HCT116 (cell line): ENCODE data around the gene C1R. TPM values are rescaled to one million over a fixed set of nuclear protein-coding genes. Genes with fewer than 3 reads are reported as not detected.

Experiments
- ATAC-seq: fragments of 200-7000 bp; cut with Tn5 transposase; 2 replicates; pipeline ENCODE4 v1.9.1; 2020; ENCODE audit warnings: mild to moderate bottlenecking, moderate library complexity
- BruUV-seq: library from RNA; stranded (reverse); fragments of 400-500 nt; replicated peaks from 2 replicates; lab custom pipeline; 2021; lab: Mats Ljungman, UMichigan
- CTCF ChIA-PET: fragments of 300-600 bp; sonication (Branson Sonifier 250); formaldehyde crosslinking; loops from one replicate; lab custom pipeline; 2021; ENCODE audit warnings: antibody characterized with exemption; lab: Charles Lee
- POLR2A ChIA-PET: fragments of 300-600, 350-600 bp; sonication (Branson Sonifier 250); formaldehyde crosslinking; loops from one replicate; lab custom pipeline; 2021; ENCODE audit warnings: antibody characterized with exemption; lab: Charles Lee
- RAD21 ChIA-PET, 2 experiments: fragments of 300-600 bp; sonication (Branson Sonifier 250); formaldehyde crosslinking; loops; one replicate each; lab custom pipeline; 2023; ENCODE audit warnings: low total read pairs in 2 of 2; ENCODE audit not compliant: uncharacterized antibody in 2 of 2, unreplicated experiment in 2 of 2, low non-redundant PET in 1 of 2; lab: Charles Lee
- DNase-seq: peaks from one replicate; pipeline ENCODE4 v3.0.0-alpha.2; 2010; ENCODE audit warnings: low read depth, low spot score
- H2AFZ ChIP-seq: fragments of 200-600 bp; shearing (Covaris generic), sonication (generic); 2 replicates; pipeline ENCODE4 v1.6.1; 2017; ENCODE audit warnings: low read depth, mixed run types, mixed read lengths, antibody characterized with exemption, low read length; ENCODE audit not compliant: poor library complexity, severe bottlenecking
- H3K27ac ChIP-seq: 2 replicates; pipeline ENCODE4 v1.5.1; 2012; ENCODE audit warnings: low read depth, low read length
- H3K27me3 ChIP-seq: fragments of 200-600 bp; sonication (generic); 2 replicates; pipeline ENCODE4 v1.6.1; 2016; ENCODE audit warnings: mixed run types, low read length, mixed read lengths; ENCODE audit not compliant: insufficient read depth
- H3K36me3 ChIP-seq, 2 experiments: fragments of 200-500 bp in 1 of 2; fragments of 200-600 bp in 1 of 2; sonication (Bioruptor generic) in 1 of 2; sonication (generic) in 1 of 2; 2 replicates each; pipeline versions ENCODE4 v1.5.1 to v1.6.1; 2014 to 2016; ENCODE audit warnings: low read length in 2 of 2, inconsistent platforms in 1 of 2, mixed read lengths in 1 of 2, mixed run types in 1 of 2; ENCODE audit not compliant: insufficient read depth in 2 of 2, control insufficient read depth in 1 of 2
- H3K4me1 ChIP-seq, 2 experiments: fragments of 200-600 bp in 1 of 2; sonication (generic) in 1 of 2; 2 replicates each; pipeline versions ENCODE4 v1.5.1 to v1.6.1; 2012 to 2017; ENCODE audit warnings: low read length in 2 of 2, inconsistent platforms in 1 of 2, mild to moderate bottlenecking in 1 of 2, mixed read lengths in 1 of 2, mixed run types in 1 of 2, moderate library complexity in 1 of 2; ENCODE audit not compliant: insufficient read depth in 2 of 2, control insufficient read depth in 1 of 2
- H3K4me2 ChIP-seq: fragments of 200-600 bp; sonication (generic); 2 replicates; pipeline ENCODE4 v1.6.1; 2017; ENCODE audit warnings: mixed run types, low read length, mixed read lengths
- H3K4me3 ChIP-seq, 2 experiments: fragments of 200-600 bp in 1 of 2; sonication (generic) in 1 of 2; replicated peaks in 1 of 2; 2 replicates each; pipeline ENCODE4 v1.5.1; 2011 to 2016; ENCODE audit warnings: low read length in 2 of 2, control low read depth in 1 of 2, low read depth in 1 of 2, mild to moderate bottlenecking in 1 of 2, mixed read lengths in 1 of 2, mixed run types in 1 of 2
- H3K79me2 ChIP-seq: fragments of 200-600 bp; sonication (generic); 2 replicates; pipeline ENCODE4 v1.6.1; 2017; ENCODE audit warnings: mild to moderate bottlenecking, mixed run types, low read length, moderate library complexity, mixed read lengths; ENCODE audit not compliant: insufficient read depth
- H3K9ac ChIP-seq: fragments of 200-600 bp; sonication (generic); 2 replicates; pipeline ENCODE4 v1.6.1; 2016; ENCODE audit warnings: low read length, mixed read lengths
- H3K9me2 ChIP-seq: fragments of 200-600 bp; sonication (generic), shearing (Covaris generic); 2 replicates; pipeline ENCODE4 v1.6.1; 2017; ENCODE audit warnings: mixed run types, mild to moderate bottlenecking, moderate library complexity; ENCODE audit not compliant: insufficient read depth
- H3K9me3 ChIP-seq, 2 experiments: fragments of 200-500 bp in 1 of 2; fragments of 200-600 bp in 1 of 2; sonication (Bioruptor generic) in 1 of 2; sonication (generic) in 1 of 2; 2 replicates each; pipeline ENCODE4 v1.6.1; 2014 to 2017; ENCODE audit warnings: low read length in 2 of 2, mixed read lengths in 2 of 2, inconsistent platforms in 1 of 2, low read depth in 1 of 2, mild to moderate bottlenecking in 1 of 2, mixed run types in 1 of 2, moderate library complexity in 1 of 2; ENCODE audit not compliant: control insufficient read depth in 1 of 2, insufficient read depth in 1 of 2
- H4K20me1 ChIP-seq: fragments of 200-600 bp; sonication (generic), shearing (Covaris generic); 2 replicates; pipeline ENCODE4 v1.6.1; 2017; ENCODE audit warnings: mixed run types, mild to moderate bottlenecking, moderate library complexity; ENCODE audit not compliant: insufficient read depth
- CEBPB ChIP-seq: IDR thresholded peaks from 2 replicates; pipeline ENCODE4 v1.6.1; 2012; ENCODE audit warnings: low read depth
- EGR1 ChIP-seq: IDR thresholded peaks from 2 replicates; pipeline ENCODE4 v1.6.1; 2012; ENCODE audit warnings: low read depth
- FOSL1 ChIP-seq: IDR thresholded peaks from 2 replicates; pipeline ENCODE4 v1.6.1; 2012; ENCODE audit warnings: low read depth
- REST ChIP-seq: IDR thresholded peaks from 2 replicates; pipeline ENCODE4 v1.6.1; 2012; ENCODE audit warnings: low read depth
- SP1 ChIP-seq: IDR thresholded peaks from 2 replicates; pipeline ENCODE4 v1.6.1; 2012; ENCODE audit warnings: low read depth
- ZFX ChIP-seq: fragments of 450-650 bp; IDR thresholded peaks from 2 replicates; pipeline ENCODE4 v1.6.1; 2017
- intact Hi-C: fragments of 100-400 bp; cut with micrococcal nuclease; formaldehyde crosslinking; loops from 2 replicates; pipeline ENCODE4 v1.10.0; 2022
- total RNA-seq: library from RNA; stranded (reverse); gene quantifications from one replicate; pipeline ENCODE4 v1.2.1, GENCODE V29; 2021; ENCODE audit not compliant: unreplicated experiment
- TF ChIP-seq, protein P1 (sequence below): IDR thresholded peaks from 2 replicates; pipeline ENCODE4 v1.6.1; 2011; ENCODE audit warnings: mild to moderate bottlenecking, low read length, moderate library complexity; ENCODE audit not compliant: insufficient replicate concordance; ENCODE audit errors: extremely low read depth

Gene C1R
- total RNA-seq, 1 experiment from 2014 or later = 4.3 TPM

DNA sequence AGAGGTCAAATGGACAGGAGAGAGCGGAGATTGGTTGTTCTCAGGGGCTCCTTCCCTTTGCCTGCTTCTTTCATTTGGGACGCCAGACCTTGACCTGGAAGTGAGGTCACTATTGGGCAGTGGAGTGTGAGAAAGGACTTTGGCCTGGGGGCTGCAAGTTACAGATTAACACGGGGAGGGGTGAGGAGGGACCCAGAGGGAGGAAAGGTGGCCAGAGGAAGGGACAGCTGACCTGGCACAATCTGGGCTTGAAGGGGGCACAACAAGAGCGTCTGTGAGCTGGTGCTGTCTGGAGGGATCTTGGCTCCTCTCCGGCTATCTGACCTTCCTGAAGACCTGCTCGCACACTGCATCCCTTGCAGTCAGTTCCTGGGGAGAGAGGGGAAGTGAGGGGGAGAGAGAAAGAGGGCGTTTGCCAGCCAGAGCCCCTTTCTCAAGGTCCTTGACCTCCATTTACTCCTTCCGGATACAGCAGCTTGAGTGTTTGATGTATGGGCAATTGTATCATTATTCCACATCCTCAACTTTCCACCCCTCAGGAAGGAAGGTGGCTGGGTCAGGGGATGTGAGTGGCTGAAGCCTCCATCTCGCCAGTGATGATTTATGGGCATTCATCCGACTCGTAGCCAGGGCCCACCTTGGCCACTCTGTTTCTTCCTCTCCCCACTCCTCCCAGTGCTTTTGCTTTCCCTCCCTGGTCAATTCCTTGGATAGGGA is 31.7 kb upstream of the C1R start:
- Histone ChIP-seq H2AFZ (no peak overlapping the region), H3K79me2 (no peaks in the 10 kb centered on the region), H3K9me2 (no peaks in the 10 kb centered on the region), H3K4me2 (no peak overlapping the region), H3K36me3 (no peaks in the 10 kb centered on the region), H3K27me3 (no peaks in the 10 kb centered on the region), H3K9me3 (no peaks in the 10 kb centered on the region), H3K4me3 (no peak overlapping the region), H3K4me1 (peaks cover 0 to 11% of the 10 kb centered on the region in 2 experiments; a peak in 1 of 4 replicates)
- no peak for ATAC-seq
- intact Hi-C loops = no loop called here
- no peak for DNase-seq
- POLR2A ChIA-PET = no interaction called here
- no peak for TF ChIP-seq CEBPB
- TF ChIP-seq, protein P1, sequence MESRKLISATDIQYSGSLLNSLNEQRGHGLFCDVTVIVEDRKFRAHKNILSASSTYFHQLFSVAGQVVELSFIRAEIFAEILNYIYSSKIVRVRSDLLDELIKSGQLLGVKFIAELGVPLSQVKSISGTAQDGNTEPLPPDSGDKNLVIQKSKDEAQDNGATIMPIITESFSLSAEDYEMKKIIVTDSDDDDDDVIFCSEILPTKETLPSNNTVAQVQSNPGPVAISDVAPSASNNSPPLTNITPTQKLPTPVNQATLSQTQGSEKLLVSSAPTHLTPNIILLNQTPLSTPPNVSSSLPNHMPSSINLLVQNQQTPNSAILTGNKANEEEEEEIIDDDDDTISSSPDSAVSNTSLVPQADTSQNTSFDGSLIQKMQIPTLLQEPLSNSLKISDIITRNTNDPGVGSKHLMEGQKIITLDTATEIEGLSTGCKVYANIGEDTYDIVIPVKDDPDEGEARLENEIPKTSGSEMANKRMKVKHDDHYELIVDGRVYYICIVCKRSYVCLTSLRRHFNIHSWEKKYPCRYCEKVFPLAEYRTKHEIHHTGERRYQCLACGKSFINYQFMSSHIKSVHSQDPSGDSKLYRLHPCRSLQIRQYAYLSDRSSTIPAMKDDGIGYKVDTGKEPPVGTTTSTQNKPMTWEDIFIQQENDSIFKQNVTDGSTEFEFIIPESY = no peak
- no peak for TF ChIP-seq REST
- TF ChIP-seq FOSL1 = no peak
- no peak for TF ChIP-seq EGR1
- no peak for TF ChIP-seq SP1
- no peak for TF ChIP-seq ZFX
- TF ChIP-seq, all 23 proteins: peak for 0
- no TSS peak for BruUV-seq
- H3K9ac ChIP-seq = no peak overlapping the region
- H3K27ac ChIP-seq = no peak overlapping the region
- RAD21 ChIA-PET = no interaction called here
- H4K20me1 ChIP-seq = no peaks in the 10 kb centered on the region
- CTCF ChIA-PET = interaction anchor here (1.5 kb wide), 1 partner anchor 16 kb away, joined by 3 read pairs; no protein-coding TSS in a partner anchor
